Measurements from ENCODE around the gene CCL26. TPM values are rescaled to one million over a fixed set of nuclear protein-coding genes. Genes with fewer than 3 reads are reported as not detected.

Gene CCL26
- total RNA-seq, 5 donors from 2014 or later (not counting 1 experiment from before 2014, with no cell fraction given) = not detected

DNA sequence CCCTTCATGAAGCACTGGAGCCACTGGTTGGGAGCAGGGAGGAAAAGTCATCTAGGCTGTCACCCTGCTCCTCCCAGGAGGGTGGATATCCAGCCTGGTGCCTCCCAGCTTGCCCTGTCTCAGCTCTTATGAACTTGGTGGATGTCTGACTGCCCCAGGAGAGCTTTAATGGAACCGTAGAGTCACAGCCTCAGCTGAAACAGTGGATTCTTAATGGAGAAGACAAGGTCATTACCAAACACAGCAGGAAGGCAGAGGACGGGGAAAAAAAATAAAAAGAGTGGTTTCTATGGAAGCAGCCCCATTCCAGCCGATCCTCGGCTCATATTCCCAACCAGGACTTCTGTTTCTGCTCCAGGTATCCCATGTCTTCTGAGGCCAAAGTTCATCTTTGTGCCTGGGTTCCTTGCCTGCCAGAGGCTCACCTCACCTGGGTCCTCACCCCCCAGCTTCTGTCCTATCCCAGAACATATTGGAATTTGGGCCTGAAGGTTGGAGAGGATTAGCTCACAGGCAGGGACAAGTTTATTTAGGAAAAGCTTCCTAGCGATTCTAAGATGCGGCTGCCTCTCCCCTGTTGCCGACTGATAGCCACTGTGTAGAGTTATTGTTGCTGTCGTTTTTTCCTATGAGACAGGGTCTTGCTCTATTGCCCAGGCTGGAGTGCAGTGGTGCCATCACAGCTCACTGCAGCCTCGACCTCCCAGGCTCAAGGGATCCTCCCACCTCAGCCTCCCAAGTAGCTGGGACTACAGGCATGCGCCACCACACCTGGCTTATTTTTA, 15.6 kb downstream of the CCL26 start:
- POLR2A ChIA-PET = no interaction called here
- no peaks in the 10 kb centered on the region for H3K9me3 Mint-ChIP-seq

DNA sequence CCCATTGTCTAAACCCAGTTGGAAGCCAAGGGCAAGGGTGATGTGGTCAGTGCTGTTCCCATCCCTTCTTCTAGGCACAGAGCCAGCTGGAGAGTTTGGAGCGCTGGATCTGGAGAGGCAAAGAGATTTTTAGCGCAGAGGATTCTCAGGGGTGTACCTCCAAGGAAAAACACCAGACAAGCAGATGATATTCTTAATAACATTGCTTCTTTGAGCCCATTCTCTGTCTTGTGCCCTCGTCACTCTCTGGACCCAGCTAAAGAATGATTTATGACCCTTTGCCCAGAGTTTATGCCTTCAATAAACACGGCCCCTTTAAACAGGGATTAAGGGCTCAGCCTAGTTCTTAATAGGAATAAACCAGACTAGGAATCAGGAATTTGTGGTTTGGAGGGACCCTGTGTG, 28.6 kb downstream of the CCL26 start:
- no peak overlapping the region for H3K4me3 Mint-ChIP-seq
- no peak for ATAC-seq (replicated peaks in 1 of 4)
- H3K4me1 ChIP-seq (ENCODE audit: control insufficient read depth in 1 of 2, extremely low read depth in 1 of 2, insufficient read depth in 2 of 2, low read length in 2 of 2) = peaks cover 0 to 10% of the 10 kb centered on the region in 2 experiments

More for the DNA sequence above, 15.6 kb downstream of the CCL26 start:
- Histone ChIP-seq H3K9me3 (no peaks in the 10 kb centered on the region), H3K27ac (ENCODE audit: low read length) (no peak overlapping the region), H3K27me3 (replicated peaks in 1 of 2; ENCODE audit: control insufficient read depth in 2 of 2, extremely low read depth in 1 of 2, insufficient read depth in 2 of 2, low read length in 1 of 2) (peaks cover 0 to 3% of the 10 kb centered on the region in 2 experiments), H3K4me1 (ENCODE audit: control insufficient read depth in 1 of 2, extremely low read depth in 1 of 2, insufficient read depth in 2 of 2, low read length in 2 of 2) (no peaks in the 10 kb centered on the region), H3K36me3 (ENCODE audit: control insufficient read depth in 2 of 2, extremely low read depth in 1 of 2, insufficient read depth in 1 of 2, low read length in 1 of 2) (no peaks in the 10 kb centered on the region), H3K4me3 (ENCODE audit: control insufficient read depth in 1 of 2, extremely low read depth in 1 of 2, low read length in 1 of 2) (no peak overlapping the region)
- ATAC-seq (replicated peaks in 1 of 4) (no peak), DNase-seq (no peak)
- no peaks in the 10 kb centered on the region for H3K4me1 Mint-ChIP-seq
- CTCF ChIA-PET = no interaction called here
- no peaks in the 10 kb centered on the region for H3K36me3 Mint-ChIP-seq
- 95% methylated on average over 4 of the region's 10 CpGs for WGBS (ENCODE audit: insufficient coverage)
- H3K4me3 Mint-ChIP-seq = no peak overlapping the region
- no peaks in the 10 kb centered on the region for H3K27me3 Mint-ChIP-seq
- H3K27ac Mint-ChIP-seq = no peak overlapping the region

DNA sequence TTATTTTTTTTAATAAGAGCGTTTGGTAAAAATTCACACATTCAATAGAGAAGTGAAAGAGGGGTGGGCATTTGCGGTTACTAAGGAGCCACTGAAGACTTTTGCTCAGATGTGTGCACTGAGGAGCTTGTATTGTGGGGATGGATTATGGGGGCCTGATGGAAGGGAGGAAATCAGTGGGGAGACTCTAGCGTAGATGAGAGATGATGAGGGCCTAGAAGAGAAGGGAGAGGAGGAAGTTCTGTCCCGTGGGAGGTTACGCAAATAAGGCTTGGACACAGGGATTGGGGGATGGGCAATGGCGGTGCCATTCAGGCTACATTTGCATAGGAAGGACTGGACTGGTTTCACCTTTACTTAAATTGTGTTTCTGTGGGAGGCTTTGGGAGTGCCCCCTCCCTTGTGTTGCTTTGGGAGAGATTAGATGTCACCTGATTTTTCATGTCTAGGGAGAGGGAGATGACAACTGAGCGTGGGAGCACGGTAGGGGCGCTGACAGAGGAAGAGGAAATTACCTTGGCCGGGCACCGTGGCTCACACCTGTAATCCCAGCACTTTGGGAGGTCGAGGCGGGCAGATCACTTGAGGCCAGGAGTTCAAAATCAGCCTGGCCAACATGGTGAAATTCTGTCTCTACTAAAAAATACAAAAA, 31.0 kb downstream of the CCL26 start:
- 63% methylated on average over 5 of the region's 13 CpGs for WGBS (ENCODE audit: insufficient coverage)
- Mint-ChIP-seq H3K9me3 (no peaks in the 10 kb centered on the region), H3K36me3 (no peaks in the 10 kb centered on the region), H3K4me3 (peak overlapping the region in 1 of 3 donors; percentile 35), H3K27ac (peak overlapping the region; percentile 13 to 33), H3K27me3 (peaks cover 0 to 3% of the 10 kb centered on the region in 2 donors), H3K4me1 (peaks cover 13 to 27% (median 21%) of the 10 kb centered on the region in 3 donors)
- Histone ChIP-seq H3K4me3 (ENCODE audit: control insufficient read depth in 1 of 2, extremely low read depth in 1 of 2, low read length in 1 of 2) (no peak overlapping the region), H3K27ac (ENCODE audit: low read length) (no peak overlapping the region), H3K27me3 (replicated peaks in 1 of 2; ENCODE audit: control insufficient read depth in 2 of 2, extremely low read depth in 1 of 2, insufficient read depth in 2 of 2, low read length in 1 of 2) (no peaks in the 10 kb centered on the region), H3K36me3 (ENCODE audit: control insufficient read depth in 2 of 2, extremely low read depth in 1 of 2, insufficient read depth in 1 of 2, low read length in 1 of 2) (no peaks in the 10 kb centered on the region), H3K4me1 (ENCODE audit: control insufficient read depth in 1 of 2, extremely low read depth in 1 of 2, insufficient read depth in 2 of 2, low read length in 2 of 2) (peaks cover 0 to 20% of the 10 kb centered on the region in 2 experiments), H3K9me3 (no peaks in the 10 kb centered on the region)
- DNase-seq = no peak
- POLR2A ChIA-PET = interaction anchor here in 1 of 2 donors (0.8 to 1.1 kb wide), 2 partner anchors 9 to 18 kb away, joined by 4 to 11 read pairs; no protein-coding TSS in a partner anchor
- CTCF ChIA-PET = no interaction called here
- ATAC-seq (replicated peaks in 1 of 4) = no peak

More for the DNA sequence above, 28.6 kb downstream of the CCL26 start:
- CTCF ChIA-PET = no interaction called here
- Histone ChIP-seq H3K27ac (ENCODE audit: low read length) (no peak overlapping the region), H3K27me3 (replicated peaks in 1 of 2; ENCODE audit: control insufficient read depth in 2 of 2, extremely low read depth in 1 of 2, insufficient read depth in 2 of 2, low read length in 1 of 2) (no peaks in the 10 kb centered on the region), H3K36me3 (ENCODE audit: control insufficient read depth in 2 of 2, extremely low read depth in 1 of 2, insufficient read depth in 1 of 2, low read length in 1 of 2) (no peaks in the 10 kb centered on the region), H3K4me3 (ENCODE audit: control insufficient read depth in 1 of 2, extremely low read depth in 1 of 2, low read length in 1 of 2) (no peak overlapping the region), H3K9me3 (no peaks in the 10 kb centered on the region)
- WGBS (ENCODE audit: insufficient coverage) = 89% methylated on average over 3 of the region's 4 CpGs
- H3K4me1 Mint-ChIP-seq = peaks cover 6 to 16% (median 13%) of the 10 kb centered on the region in 3 donors
- H3K36me3 Mint-ChIP-seq = no peaks in the 10 kb centered on the region
- H3K27me3 Mint-ChIP-seq = no peaks in the 10 kb centered on the region
- DNase-seq = no peak
- no peaks in the 10 kb centered on the region for H3K9me3 Mint-ChIP-seq
- no peak overlapping the region for H3K27ac Mint-ChIP-seq
- POLR2A ChIA-PET = no interaction called here

DNA sequence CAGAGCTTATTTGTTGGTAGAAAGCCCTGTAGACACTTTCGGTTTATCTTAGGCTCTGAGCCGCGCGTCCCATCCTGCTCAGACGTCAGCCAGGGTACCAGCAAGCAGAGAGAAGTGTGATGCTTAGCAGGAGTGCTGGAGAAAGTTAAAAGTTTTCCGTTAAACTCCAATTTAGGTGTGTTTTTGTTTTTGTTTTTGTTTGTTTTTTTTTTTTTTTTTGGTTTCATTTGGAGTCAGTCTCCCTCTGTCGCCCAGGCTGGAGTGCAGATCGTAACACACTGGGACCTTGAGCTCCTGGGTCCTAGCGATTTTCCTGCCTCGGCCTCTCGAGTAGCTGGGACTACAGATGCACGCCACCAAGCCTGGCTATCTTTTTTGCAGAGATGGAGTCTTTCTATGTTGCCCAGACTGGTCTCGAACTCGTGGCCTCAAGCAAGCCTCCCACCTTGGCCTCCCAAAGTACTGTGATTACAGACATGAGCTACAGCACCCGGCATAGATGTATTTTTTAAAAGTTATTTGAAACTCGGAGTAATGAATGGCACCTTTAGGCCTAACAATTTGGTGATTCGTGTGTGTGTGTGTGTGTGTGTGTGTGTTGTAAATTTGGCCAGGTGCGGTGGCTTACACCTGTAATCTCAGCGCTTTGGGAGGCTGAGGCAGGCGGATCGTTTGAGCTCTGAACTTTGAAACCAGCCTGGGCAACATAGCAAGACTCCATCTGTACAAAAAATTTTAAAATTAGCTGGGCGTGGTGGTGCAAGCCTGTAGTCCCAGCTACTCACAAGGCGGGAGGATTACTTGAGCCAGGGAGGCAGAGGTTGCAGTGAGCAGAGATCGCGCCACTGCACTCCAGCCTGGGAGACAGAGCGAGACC, 32.0 kb downstream of the CCL26 start:
- peaks cover 0 to 20% of the 10 kb centered on the region in 2 experiments for H3K4me1 ChIP-seq (ENCODE audit: control insufficient read depth in 1 of 2, extremely low read depth in 1 of 2, insufficient read depth in 2 of 2, low read length in 2 of 2)
- H3K4me1 Mint-ChIP-seq = peaks cover 13 to 27% (median 22%) of the 10 kb centered on the region in 3 donors
- H3K36me3 ChIP-seq (ENCODE audit: control insufficient read depth in 2 of 2, extremely low read depth in 1 of 2, insufficient read depth in 1 of 2, low read length in 1 of 2) = no peaks in the 10 kb centered on the region
- H3K9me3 ChIP-seq = no peaks in the 10 kb centered on the region
- H3K4me3 ChIP-seq (ENCODE audit: control insufficient read depth in 1 of 2, extremely low read depth in 1 of 2, low read length in 1 of 2) = peak overlapping the region; percentile 66 to 92
- peaks cover 0 to 4% of the 10 kb centered on the region in 2 donors for H3K27me3 Mint-ChIP-seq
- peak in 27 of 35 experiments; percentile 50 to 84 (median 67) for DNase-seq
- peak overlapping the region; percentile 81 for H3K27ac ChIP-seq (ENCODE audit: low read length)
- no peaks in the 10 kb centered on the region for H3K36me3 Mint-ChIP-seq
- CTCF ChIA-PET = interaction anchor here (0.6 to 1.8 kb wide), 8 partner anchors 12 to 1515 kb away, joined by 3 to 8 read pairs (median 6); no protein-coding TSS in a partner anchor
- WGBS (ENCODE audit: insufficient coverage) = 57% methylated on average over 17 of the region's 26 CpGs
- peak overlapping the region; percentile 91 to 100 (median 96) for H3K4me3 Mint-ChIP-seq
- H3K27ac Mint-ChIP-seq = peak overlapping the region; percentile 95 to 98
- no peaks in the 10 kb centered on the region for H3K9me3 Mint-ChIP-seq
- peak in 3 of 4 experiments; percentile 38 to 55 (median 39) for ATAC-seq (replicated peaks in 1 of 4)
- POLR2A ChIA-PET = interaction anchor here (0.6 to 1.1 kb wide), 5 partner anchors 10 to 728 kb away, joined by 3 to 8 read pairs (median 4); partner anchors contain the start of genes MDH2 (in 1 of the 2), RHBDD2 (in 1 of the 2) and STYXL1 (in 1 of the 2)
- no peaks in the 10 kb centered on the region for H3K27me3 ChIP-seq (replicated peaks in 1 of 2; ENCODE audit: control insufficient read depth in 2 of 2, extremely low read depth in 1 of 2, insufficient read depth in 2 of 2, low read length in 1 of 2)

DNA sequence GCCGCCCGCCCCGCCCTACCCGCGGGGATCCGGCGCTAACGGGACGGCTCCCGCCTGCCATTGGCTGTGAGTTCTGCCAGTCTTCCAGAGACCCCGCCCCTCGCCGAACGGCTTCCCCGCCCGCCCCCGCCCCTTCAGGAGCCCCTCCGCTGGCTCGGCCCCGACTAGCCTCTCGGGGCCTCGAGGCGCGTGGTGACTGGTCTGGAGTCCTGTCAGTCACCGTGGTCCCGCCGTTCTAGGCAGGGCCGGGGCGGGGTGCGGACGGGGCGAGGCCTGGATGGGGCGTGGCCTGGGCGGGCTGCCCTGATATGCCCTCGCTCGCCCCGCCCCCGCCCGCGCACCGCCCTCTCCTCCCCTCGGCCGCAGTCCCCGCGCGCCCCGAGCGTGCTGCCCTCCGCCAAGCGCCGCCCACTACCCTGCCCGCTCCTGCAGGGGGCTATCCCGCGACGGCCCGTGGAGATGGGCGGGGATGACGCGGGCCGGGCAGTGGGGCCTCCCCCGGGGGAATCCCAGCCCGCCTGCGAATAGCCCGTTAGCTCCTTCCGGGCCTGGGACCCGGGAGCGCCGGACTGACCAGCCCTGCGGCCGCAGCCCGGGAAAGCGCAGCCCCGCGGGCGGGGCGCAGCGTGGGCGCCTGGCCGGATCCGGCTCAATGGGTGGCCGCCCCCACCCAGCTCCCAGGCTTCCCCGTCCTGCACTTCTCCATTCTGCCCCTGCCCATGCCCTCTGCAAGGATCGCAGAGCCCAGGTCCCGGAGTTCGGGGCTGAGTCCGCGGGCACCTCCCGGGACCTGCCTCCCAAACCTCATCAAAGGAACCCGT, 32.8 kb downstream of the CCL26 start:
- DNase-seq (peak; percentile 98 to 100 (median 99)), ATAC-seq (replicated peaks in 1 of 4) (peak; percentile 92 to 96 (median 96))
- peak overlapping the region; percentile 95 to 98 for H3K27ac Mint-ChIP-seq
- Histone ChIP-seq H3K27me3 (replicated peaks in 1 of 2; ENCODE audit: control insufficient read depth in 2 of 2, extremely low read depth in 1 of 2, insufficient read depth in 2 of 2, low read length in 1 of 2) (no peaks in the 10 kb centered on the region), H3K4me1 (ENCODE audit: control insufficient read depth in 1 of 2, extremely low read depth in 1 of 2, insufficient read depth in 2 of 2, low read length in 2 of 2) (peaks cover 0 to 20% of the 10 kb centered on the region in 2 experiments), H3K4me3 (ENCODE audit: control insufficient read depth in 1 of 2, extremely low read depth in 1 of 2, low read length in 1 of 2) (peak overlapping the region; percentile 92 to 95), H3K27ac (ENCODE audit: low read length) (peak overlapping the region; percentile 81), H3K9me3 (no peaks in the 10 kb centered on the region), H3K36me3 (ENCODE audit: control insufficient read depth in 2 of 2, extremely low read depth in 1 of 2, insufficient read depth in 1 of 2, low read length in 1 of 2) (no peaks in the 10 kb centered on the region)
- peaks cover 0 to 9% of the 10 kb centered on the region in 2 donors for H3K27me3 Mint-ChIP-seq
- 1% methylated on average over 87 of the region's 89 CpGs for WGBS (ENCODE audit: insufficient coverage)
- no peaks in the 10 kb centered on the region for H3K36me3 Mint-ChIP-seq
- ChIA-PET CTCF (interaction anchor here (0.6 to 1.8 kb wide), 8 partner anchors 10 to 1515 kb away, joined by 3 to 8 read pairs (median 6); no protein-coding TSS in a partner anchor), POLR2A (interaction anchor here (0.6 to 1.1 kb wide), 5 partner anchors 139 to 727 kb away, joined by 3 to 8 read pairs (median 4); partner anchors contain the start of genes MDH2 (in 1 of the 2), RHBDD2 (in 1 of the 2) and STYXL1 (in 1 of the 2))
- H3K9me3 Mint-ChIP-seq = no peaks in the 10 kb centered on the region
- H3K4me3 Mint-ChIP-seq = peak overlapping the region; percentile 91 to 100 (median 96)
- H3K4me1 Mint-ChIP-seq = peaks cover 13 to 27% (median 26%) of the 10 kb centered on the region in 3 donors

All from T-cell (primary cell).